GM23248 (cell line): ENCODE measurements around the gene PLEKHG3.

Source experiments
- EZH2 ChIP-seq: fragments of 200-600 bp; sonication (generic); IDR thresholded peaks from 2 replicates; pipeline ENCODE4 v1.6.1; 2018; ENCODE audit warnings: antibody characterized with exemption, mild to moderate bottlenecking; ENCODE audit not compliant: insufficient read depth, poor library complexity, severe bottlenecking
- EZH2phosphoT487 ChIP-seq: fragments of 200-600 bp; sonication (generic); IDR thresholded peaks from 2 replicates; pipeline ENCODE4 v1.6.1; 2018; ENCODE audit warnings: antibody characterized with exemption, moderate library complexity, mild to moderate bottlenecking, low read depth; ENCODE audit not compliant: insufficient read depth

GRCh38 chr14:64728106-64728505 is 23.9 kb downstream of the PLEKHG3 start:
- no peak for TF ChIP-seq EZH2
- no peak for TF ChIP-seq EZH2phosphoT487
